ENCODE measurements around the gene DMD.

The DMD gene

DNA sequence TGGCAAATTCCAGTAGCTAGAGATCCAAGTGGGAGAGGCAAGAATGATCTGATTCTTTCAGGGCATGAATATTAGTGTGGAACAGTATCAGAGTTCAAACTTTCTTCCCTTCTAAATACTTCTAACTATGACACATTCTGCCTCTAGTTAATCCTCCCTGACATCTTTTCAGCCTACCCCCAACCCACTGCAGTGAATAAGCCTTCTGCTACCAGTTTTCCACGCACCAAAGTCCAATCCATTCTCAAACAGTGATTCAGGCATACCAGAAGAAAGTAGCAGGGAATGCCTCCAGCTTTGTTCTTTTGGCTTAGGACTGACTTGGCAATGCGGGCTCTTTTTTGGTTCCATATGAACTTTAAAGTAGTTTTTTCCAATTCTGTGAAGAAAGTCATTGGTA lies 1984.1 kb downstream of the DMD start:
- no peak for DNase-seq
- Histone ChIP-seq H3K36me3 (ENCODE audit: insufficient read depth, low read length) (no peaks in the 10 kb centered on the region), H3K4me2 (ENCODE audit: insufficient read depth, low read length) (no peak overlapping the region), H3K27me3 (ENCODE audit: insufficient read depth, low read length, poor library complexity) (no peaks in the 10 kb centered on the region), H3K4me1 (ENCODE audit: insufficient read depth, low read length) (no peaks in the 10 kb centered on the region), H4K20me1 (ENCODE audit: insufficient read depth, low read length) (no peaks in the 10 kb centered on the region), H2AFZ (ENCODE audit: low read depth, low read length) (no peak overlapping the region), H3K9ac (ENCODE audit: low read depth, low read length) (no peak overlapping the region), H3K9me3 (ENCODE audit: insufficient read depth, low read length, severe bottlenecking) (no peaks in the 10 kb centered on the region), H3K4me3 (ENCODE audit: low read depth in 1 of 2, low read length in 2 of 2) (no peak overlapping the region), H3K79me2 (ENCODE audit: insufficient read depth, low read length) (no peaks in the 10 kb centered on the region), H3K27ac (ENCODE audit: low read length) (no peak overlapping the region)
- ATAC-seq (ENCODE audit: insufficient read depth, low read depth): no peak
- no peak for TF ChIP-seq EZH2 (IDR thresholded peaks at IDR 0.05; ENCODE audit: borderline replicate concordance, low read depth, low read length, severe bottlenecking)
- TF ChIP-seq, protein P1, sequence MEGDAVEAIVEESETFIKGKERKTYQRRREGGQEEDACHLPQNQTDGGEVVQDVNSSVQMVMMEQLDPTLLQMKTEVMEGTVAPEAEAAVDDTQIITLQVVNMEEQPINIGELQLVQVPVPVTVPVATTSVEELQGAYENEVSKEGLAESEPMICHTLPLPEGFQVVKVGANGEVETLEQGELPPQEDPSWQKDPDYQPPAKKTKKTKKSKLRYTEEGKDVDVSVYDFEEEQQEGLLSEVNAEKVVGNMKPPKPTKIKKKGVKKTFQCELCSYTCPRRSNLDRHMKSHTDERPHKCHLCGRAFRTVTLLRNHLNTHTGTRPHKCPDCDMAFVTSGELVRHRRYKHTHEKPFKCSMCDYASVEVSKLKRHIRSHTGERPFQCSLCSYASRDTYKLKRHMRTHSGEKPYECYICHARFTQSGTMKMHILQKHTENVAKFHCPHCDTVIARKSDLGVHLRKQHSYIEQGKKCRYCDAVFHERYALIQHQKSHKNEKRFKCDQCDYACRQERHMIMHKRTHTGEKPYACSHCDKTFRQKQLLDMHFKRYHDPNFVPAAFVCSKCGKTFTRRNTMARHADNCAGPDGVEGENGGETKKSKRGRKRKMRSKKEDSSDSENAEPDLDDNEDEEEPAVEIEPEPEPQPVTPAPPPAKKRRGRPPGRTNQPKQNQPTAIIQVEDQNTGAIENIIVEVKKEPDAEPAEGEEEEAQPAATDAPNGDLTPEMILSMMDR (IDR thresholded peaks at IDR 0.05; ENCODE audit: borderline replicate concordance, extremely low read depth, low read length, poor library complexity, severe bottlenecking): no peak

DNA sequence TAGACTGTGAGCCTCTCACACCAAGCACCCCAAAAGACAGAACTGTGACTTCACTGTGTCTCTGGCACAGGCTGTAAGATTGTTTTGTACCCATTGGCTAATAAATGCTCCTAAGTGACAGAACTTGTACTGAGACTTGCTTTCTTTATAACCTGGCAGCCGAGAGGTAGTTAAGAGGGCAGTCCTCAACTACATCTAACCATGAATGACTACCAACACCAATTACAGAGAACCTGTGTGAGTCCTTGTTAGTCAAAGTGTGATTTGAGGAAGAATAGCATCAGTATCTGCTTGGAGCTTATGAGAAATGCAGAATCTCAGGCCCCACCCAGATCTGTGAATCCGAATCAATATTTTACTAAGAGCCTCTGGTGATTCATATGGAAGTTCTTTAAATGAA lies 1985.5 kb downstream of the DMD start:
- H3K36me3 ChIP-seq (ENCODE audit: insufficient read depth, low read length): no peaks in the 10 kb centered on the region
- no peak for ATAC-seq (ENCODE audit: insufficient read depth, low read depth)
- H4K20me1 ChIP-seq (ENCODE audit: insufficient read depth, low read length): no peaks in the 10 kb centered on the region
- no peak overlapping the region for H3K9ac ChIP-seq (ENCODE audit: low read depth, low read length)
- H3K79me2 ChIP-seq (ENCODE audit: insufficient read depth, low read length): no peaks in the 10 kb centered on the region
- no peak overlapping the region for H3K27ac ChIP-seq (ENCODE audit: low read length)
- H3K9me3 ChIP-seq (ENCODE audit: insufficient read depth, low read length, severe bottlenecking): no peaks in the 10 kb centered on the region
- TF ChIP-seq EZH2 (IDR thresholded peaks at IDR 0.05; ENCODE audit: borderline replicate concordance, low read depth, low read length, severe bottlenecking): no peak
- TF ChIP-seq, protein P1 (IDR thresholded peaks at IDR 0.05; ENCODE audit: borderline replicate concordance, extremely low read depth, low read length, poor library complexity, severe bottlenecking): no peak
- no peak for DNase-seq
- no peak overlapping the region for H3K4me3 ChIP-seq (ENCODE audit: low read depth in 1 of 2, low read length in 2 of 2)
- no peak overlapping the region for H2AFZ ChIP-seq (ENCODE audit: low read depth, low read length)
- no peaks in the 10 kb centered on the region for H3K4me1 ChIP-seq (ENCODE audit: insufficient read depth, low read length)
- H3K4me2 ChIP-seq (ENCODE audit: insufficient read depth, low read length): no peak overlapping the region
- H3K27me3 ChIP-seq (ENCODE audit: insufficient read depth, low read length, poor library complexity): no peaks in the 10 kb centered on the region

GRCh38 chrX:31224381-31225012 lies 1986.9 kb downstream of the DMD start:
- Histone ChIP-seq H3K9me3 (ENCODE audit: insufficient read depth, low read length, severe bottlenecking) (no peaks in the 10 kb centered on the region), H3K9ac (ENCODE audit: low read depth, low read length) (no peak overlapping the region), H3K79me2 (ENCODE audit: insufficient read depth, low read length) (no peaks in the 10 kb centered on the region), H4K20me1 (ENCODE audit: insufficient read depth, low read length) (no peaks in the 10 kb centered on the region), H3K4me2 (ENCODE audit: insufficient read depth, low read length) (no peak overlapping the region), H3K27ac (ENCODE audit: low read length) (no peak overlapping the region), H3K36me3 (ENCODE audit: insufficient read depth, low read length) (no peaks in the 10 kb centered on the region), H3K4me3 (ENCODE audit: low read depth in 1 of 2, low read length in 2 of 2) (no peak overlapping the region), H3K27me3 (ENCODE audit: insufficient read depth, low read length, poor library complexity) (no peaks in the 10 kb centered on the region), H3K4me1 (ENCODE audit: insufficient read depth, low read length) (no peaks in the 10 kb centered on the region), H2AFZ (ENCODE audit: low read depth, low read length) (no peak overlapping the region)
- DNase-seq (no peak), ATAC-seq (ENCODE audit: insufficient read depth, low read depth) (no peak)
- no peak for TF ChIP-seq EZH2 (IDR thresholded peaks at IDR 0.05; ENCODE audit: borderline replicate concordance, low read depth, low read length, severe bottlenecking)
- TF ChIP-seq, protein P1 (IDR thresholded peaks at IDR 0.05; ENCODE audit: borderline replicate concordance, extremely low read depth, low read length, poor library complexity, severe bottlenecking): no peak

Measured in DND-41 (cell line).